ENCODE data around the gene FIG4. TPM values are rescaled to one million over a fixed set of nuclear protein-coding genes. Genes with fewer than 3 reads are reported as not detected.
"Not testable (repeated sequence)": the region's sequence is repeated elsewhere in the genome, so short reads cannot be mapped to it uniquely, and the experiment has no call there.

FIG4 gene
- total RNA-seq, result 11.6 TPM in 2 replicates

- intact Hi-C loops (cut with micrococcal nuclease), result loop anchor here (1.0 to 10.0 kb wide), 22 partner anchors 11 to 1734 kb away; partner anchors contain the start of genes AMD1, CDC40, CDK19 and CEP57L1
Measured at GRCh38 chr6:109690737-109691621, at the start of gene FIG4, which contains the start of gene AK9. Gene FIG4, plus strand, starts transcription at chr6:109691296. Its CDS starts 140 bp downstream, at chr6:109691436. Gene AK9, minus strand, starts transcription at chr6:109691202. Its CDS starts 15,457 bp downstream, at chr6:109675745.

- intact Hi-C loops (cut with micrococcal nuclease), result no loop called here
Measured at GRCh38 chr6:109644131-109644530, 47.0 kb upstream of the FIG4 start.

- intact Hi-C loops (cut with micrococcal nuclease), result no loop called here
Measured at GRCh38 chr6:109653264-109653663, 37.8 kb upstream of the FIG4 start.

- intact Hi-C loops (cut with micrococcal nuclease), result no loop called here
Measured at GRCh38 chr6:109655761-109656262, 35.3 kb upstream of the FIG4 start.

- intact Hi-C loops (cut with micrococcal nuclease), result no loop called here
Measured at GRCh38 chr6:109660526-109661320, 30.4 kb upstream of the FIG4 start.

- intact Hi-C loops (cut with micrococcal nuclease), result no loop called here
Measured at GRCh38 chr6:109662192-109662591, 28.9 kb upstream of the FIG4 start.

- intact Hi-C loops (cut with micrococcal nuclease), result no loop called here
Measured at GRCh38 chr6:109669811-109670210, 21.3 kb upstream of the FIG4 start.

GRCh38 chr6:109671733-109672132, 19.4 kb upstream of the FIG4 start:
- intact Hi-C loops (cut with micrococcal nuclease), result no loop called here

GRCh38 chr6:109672175-109672574, 18.9 kb upstream of the FIG4 start:
- intact Hi-C loops (cut with micrococcal nuclease), result no loop called here

GRCh38 chr6:109672839-109673238, 18.3 kb upstream of the FIG4 start:
- intact Hi-C loops (cut with micrococcal nuclease), result no loop called here

GRCh38 chr6:109676724-109677123, 14.4 kb upstream of the FIG4 start:
- intact Hi-C loops (cut with micrococcal nuclease), result no loop called here

- intact Hi-C loops (cut with micrococcal nuclease), result no loop called here
Measured at GRCh38 chr6:109678240-109678639, 12.9 kb upstream of the FIG4 start.

- intact Hi-C loops (cut with micrococcal nuclease), result not testable (repeated sequence)
Measured at GRCh38 chr6:109678661-109679505, 12.2 kb upstream of the FIG4 start.

- intact Hi-C loops (cut with micrococcal nuclease), result no loop called here
Measured at GRCh38 chr6:109686566-109687265, 4.4 kb upstream of the FIG4 start.

GRCh38 chr6:109687271-109687761, 3.8 kb upstream of the FIG4 start:
- intact Hi-C loops (cut with micrococcal nuclease), result no loop called here

GRCh38 chr6:109690373-109690736, 741 bp upstream of the FIG4 start:
- intact Hi-C loops (cut with micrococcal nuclease), result loop anchor here (2.0 to 10.0 kb wide), 10 partner anchors 94 to 1733 kb away; partner anchors contain the start of genes AMD1, GTF3C6, SEC63 and SLC16A10

- intact Hi-C loops (cut with micrococcal nuclease), result loop anchor here (5.0 to 10.0 kb wide), 6 partner anchors 688 to 1736 kb away; partner anchors contain the start of genes AMD1, GTF3C6, SEC63 and SLC16A10
Measured at GRCh38 chr6:109693111-109693510, 2.0 kb downstream of the FIG4 start.

- intact Hi-C loops (cut with micrococcal nuclease), result loop anchor here (10.0 kb wide), 2 partner anchors 691 to 1179 kb away; partner anchors contain the start of gene AMD1
Measured at GRCh38 chr6:109695468-109695867, 4.4 kb downstream of the FIG4 start.

GRCh38 chr6:109696355-109696754, 5.3 kb downstream of the FIG4 start:
- intact Hi-C loops (cut with micrococcal nuclease), result loop anchor here (10.0 kb wide), 2 partner anchors 692 to 1178 kb away; partner anchors contain the start of gene AMD1

GRCh38 chr6:109701221-109701620, 10.1 kb downstream of the FIG4 start:
- intact Hi-C loops (cut with micrococcal nuclease), result no loop called here

Data from T-helper 1 cell treated with Interleukin-12 subunit alpha and Interleukin-12 subunit beta and Interleukin-4 antibody, amounts not matched to agents 30 ng/mL and 1 ng/mL, for 36 hours (primary cell).